Measurements from ENCODE around the gene DOLK. TPM values are rescaled to one million over a fixed set of nuclear protein-coding genes. Genes with fewer than 3 reads are reported as not detected.
"Not testable (repeated sequence)": the region's sequence is repeated elsewhere in the genome, so short reads cannot be mapped to it uniquely, and the experiment has no call there.

Gene DOLK
- 18.6 and 20.9 TPM in 2 replicates for total RNA-seq (2014; rRNA removed; shearing (Covaris generic))

DNA sequence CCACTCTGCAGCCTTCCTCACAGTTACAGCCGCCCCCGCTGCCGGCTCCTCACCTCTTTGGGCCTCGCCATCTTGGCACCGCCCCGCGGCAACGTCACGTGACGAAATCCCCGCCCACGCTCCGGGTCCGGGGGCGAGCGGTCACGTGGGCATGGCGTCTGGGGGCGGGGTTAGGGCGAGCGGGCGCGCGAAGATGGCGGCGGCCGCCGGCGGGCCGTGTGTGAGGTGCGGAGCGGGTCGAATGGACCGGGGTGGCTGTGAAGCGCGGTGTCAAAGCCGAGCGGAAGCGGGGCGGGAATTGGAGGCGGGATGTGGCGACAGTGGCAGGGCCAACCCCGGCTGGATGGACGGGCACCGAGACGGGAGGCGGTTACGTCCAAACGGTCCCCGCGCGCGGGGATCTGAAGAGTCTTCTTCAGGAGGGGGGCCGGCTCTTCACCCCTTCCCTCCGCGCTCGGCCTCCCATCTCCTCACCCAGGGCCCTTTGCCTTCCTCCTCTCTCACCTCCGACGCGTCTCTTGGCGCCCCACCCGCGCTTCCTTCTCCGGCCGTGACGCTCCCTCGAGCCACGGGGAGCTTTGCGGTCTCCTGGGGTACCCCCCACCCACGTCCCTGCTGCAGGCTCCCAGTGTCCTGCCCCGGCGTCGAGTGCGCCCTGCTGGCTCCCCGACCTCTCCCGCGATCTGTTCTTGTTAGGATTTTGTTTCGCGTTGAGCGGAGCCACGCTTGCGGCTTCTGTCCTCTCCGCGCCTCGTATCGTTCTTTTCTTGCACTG lies at the start of gene DOLK, which contains the start of gene NUP188:
Gene DOLK, minus strand, starts transcription at position 77 of the 775 bp plus-strand sequence. CDS start 300 bp downstream, outside the sequence.
Gene NUP188, plus strand, starts transcription at position 173 of the 775 bp plus-strand sequence. Its CDS starts 21 bp downstream, at position 194.
- peak; percentile 100 for DNase-seq
- H3K4me3 ChIP-seq (ENCODE audit: insufficient read depth, low read depth, low read length): peak within 1 kb of the TSS; percentile 100
- peaks cover 7% of the 10 kb centered on the region; the same call in 1 of the 2 replicates for H3K36me3 ChIP-seq (replicated peaks; ENCODE audit: control insufficient read depth, insufficient read depth, low read length)
- H3K27me3 ChIP-seq (ENCODE audit: control insufficient read depth, insufficient read depth, low read length): no peaks in the 10 kb centered on the region

DNA sequence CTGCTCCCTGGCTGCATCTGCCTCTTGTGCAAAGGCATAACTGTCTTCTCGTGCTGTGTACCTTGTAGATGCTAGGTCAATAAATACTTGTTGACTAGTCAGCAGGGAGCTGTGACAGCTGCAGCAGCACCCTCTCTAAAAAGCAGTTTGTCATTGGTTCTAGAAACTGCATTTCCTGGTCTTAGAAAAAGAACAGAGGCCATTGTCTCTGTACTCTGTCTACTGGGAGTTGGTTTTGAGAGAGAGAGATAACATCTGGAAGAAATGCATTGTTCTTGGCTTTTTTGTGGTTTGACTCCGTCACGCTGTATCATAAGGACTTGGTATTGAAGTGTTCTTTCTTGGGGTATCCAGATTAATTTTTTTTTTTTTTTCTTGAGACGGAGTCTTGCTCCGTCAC lies 48.4 kb upstream of the DOLK start:
- DNase-seq: no peak
- Histone ChIP-seq H3K36me3 (replicated peaks; ENCODE audit: control insufficient read depth, insufficient read depth, low read length) (peaks cover 57% of the 10 kb centered on the region), H3K4me3 (ENCODE audit: insufficient read depth, low read depth, low read length) (no peak overlapping the region), H3K27me3 (ENCODE audit: control insufficient read depth, insufficient read depth, low read length) (no peaks in the 10 kb centered on the region)

DNA sequence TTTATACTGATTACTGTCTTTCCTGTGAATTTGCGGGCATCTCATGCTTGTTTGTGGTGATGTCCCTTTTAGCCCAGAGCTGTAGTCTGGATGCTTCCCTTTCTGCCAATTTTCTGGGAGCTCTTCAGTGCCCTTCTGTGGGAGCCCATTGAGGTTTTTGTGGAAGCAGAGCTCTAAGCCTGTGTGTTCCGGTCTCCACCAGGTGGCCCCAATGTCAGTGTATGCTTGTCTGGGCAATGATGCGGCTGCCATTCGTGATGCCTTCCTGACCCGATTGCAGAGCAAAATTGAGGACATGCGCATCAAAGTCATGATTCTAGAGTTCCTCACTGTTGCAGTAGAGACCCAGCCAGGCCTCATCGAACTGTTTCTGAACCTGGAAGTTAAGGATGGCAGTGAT lies 45.6 kb upstream of the DOLK start:
- Histone ChIP-seq H3K4me3 (ENCODE audit: insufficient read depth, low read depth, low read length) (no peak overlapping the region), H3K27me3 (ENCODE audit: control insufficient read depth, insufficient read depth, low read length) (no peaks in the 10 kb centered on the region), H3K36me3 (replicated peaks; ENCODE audit: control insufficient read depth, insufficient read depth, low read length) (peaks cover 45% of the 10 kb centered on the region)
- DNase-seq: peak; percentile 58

DNA sequence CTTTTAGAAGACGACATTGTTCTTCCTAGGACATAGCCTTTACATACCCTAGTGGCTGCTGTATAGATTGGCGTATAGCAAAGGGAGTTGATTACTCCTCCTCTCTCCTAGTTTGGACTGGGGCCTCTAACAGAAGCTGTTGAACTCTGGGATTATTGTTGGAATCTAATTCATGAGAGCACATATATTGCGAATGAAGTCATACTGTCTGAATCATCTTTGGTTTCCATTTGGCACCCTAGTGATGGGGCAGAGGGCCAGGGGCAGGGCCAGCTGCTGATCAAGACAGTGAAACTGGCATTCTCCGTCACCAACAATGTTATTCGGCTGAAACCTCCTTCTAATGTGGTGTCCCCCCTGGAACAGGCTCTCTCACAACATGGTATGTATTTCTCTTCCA lies 40.4 kb upstream of the DOLK start:
- DNase-seq: no peak
- Histone ChIP-seq H3K27me3 (ENCODE audit: control insufficient read depth, insufficient read depth, low read length) (no peaks in the 10 kb centered on the region), H3K36me3 (replicated peaks; ENCODE audit: control insufficient read depth, insufficient read depth, low read length) (peaks cover 38% of the 10 kb centered on the region), H3K4me3 (ENCODE audit: insufficient read depth, low read depth, low read length) (no peak overlapping the region)

DNA sequence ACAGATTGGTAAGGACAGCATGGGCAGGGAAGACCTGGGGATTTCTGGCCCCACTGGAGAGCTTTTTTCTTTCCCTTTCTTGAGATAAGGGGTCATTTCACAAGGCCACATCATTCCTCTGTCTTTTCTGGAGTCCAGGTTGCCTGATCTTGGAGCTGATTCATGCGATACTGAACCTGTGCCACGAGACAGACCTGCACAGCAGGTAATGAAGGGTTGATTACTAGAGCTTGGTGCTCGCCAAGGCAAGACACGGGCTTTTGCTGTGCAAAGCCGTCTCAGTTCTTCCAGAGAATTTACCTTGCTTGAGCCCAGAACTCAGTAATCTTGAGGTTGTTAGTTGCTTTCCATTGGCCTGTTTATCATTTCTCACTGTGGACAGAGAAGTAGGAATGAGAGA lies 39.3 kb upstream of the DOLK start:
- no peak overlapping the region for H3K4me3 ChIP-seq (ENCODE audit: insufficient read depth, low read depth, low read length)
- H3K36me3 ChIP-seq (replicated peaks; ENCODE audit: control insufficient read depth, insufficient read depth, low read length): peaks cover 41% of the 10 kb centered on the region
- DNase-seq: no peak
- H3K27me3 ChIP-seq (ENCODE audit: control insufficient read depth, insufficient read depth, low read length): no peaks in the 10 kb centered on the region

DNA sequence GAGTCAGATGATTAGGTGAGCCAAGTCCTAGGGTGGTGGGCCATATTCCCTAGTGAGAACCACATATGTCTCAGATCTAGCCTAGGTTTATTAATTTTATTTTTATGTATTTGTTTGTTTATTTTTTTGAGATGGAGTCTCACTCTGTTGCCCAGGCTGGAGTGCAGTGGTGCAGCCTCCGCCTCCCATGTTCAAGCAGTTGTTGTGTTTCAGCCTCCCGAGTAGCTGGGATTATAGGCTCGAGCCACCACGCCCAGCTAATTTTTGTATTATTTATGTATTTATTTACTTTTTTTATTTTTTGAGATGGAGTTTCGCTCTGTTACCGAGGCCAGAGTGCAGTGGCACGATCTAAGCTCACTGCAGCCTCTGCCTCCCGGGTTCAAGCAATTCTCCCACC lies 36.1 kb upstream of the DOLK start:
- Histone ChIP-seq H3K27me3 (ENCODE audit: control insufficient read depth, insufficient read depth, low read length) (no peaks in the 10 kb centered on the region), H3K4me3 (ENCODE audit: insufficient read depth, low read depth, low read length) (no peak overlapping the region), H3K36me3 (replicated peaks; ENCODE audit: control insufficient read depth, insufficient read depth, low read length) (peaks cover 51% of the 10 kb centered on the region)
- no peak for DNase-seq

DNA sequence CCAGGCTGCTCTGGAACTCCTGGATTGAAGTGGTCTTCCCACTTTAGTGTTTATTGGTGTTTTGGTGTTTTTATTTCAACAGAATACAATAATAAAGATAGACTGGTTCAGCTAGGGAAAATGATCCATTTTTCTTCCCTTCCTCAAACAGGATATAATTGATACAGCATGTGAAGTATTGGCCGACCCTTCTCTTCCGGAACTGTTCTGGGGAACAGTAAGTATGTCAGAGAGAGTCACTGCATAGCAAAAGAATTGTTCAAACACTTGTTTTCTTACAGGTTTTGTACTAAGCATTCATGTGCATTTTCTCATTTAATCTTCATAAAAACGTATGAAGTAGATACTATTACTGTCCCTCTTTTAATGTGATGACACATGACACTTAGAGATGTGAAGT lies 31.7 kb upstream of the DOLK start:
- DNase-seq: no peak
- Histone ChIP-seq H3K27me3 (ENCODE audit: control insufficient read depth, insufficient read depth, low read length) (no peaks in the 10 kb centered on the region), H3K36me3 (replicated peaks; ENCODE audit: control insufficient read depth, insufficient read depth, low read length) (peaks cover 31% of the 10 kb centered on the region), H3K4me3 (ENCODE audit: insufficient read depth, low read depth, low read length) (no peak overlapping the region)

DNA sequence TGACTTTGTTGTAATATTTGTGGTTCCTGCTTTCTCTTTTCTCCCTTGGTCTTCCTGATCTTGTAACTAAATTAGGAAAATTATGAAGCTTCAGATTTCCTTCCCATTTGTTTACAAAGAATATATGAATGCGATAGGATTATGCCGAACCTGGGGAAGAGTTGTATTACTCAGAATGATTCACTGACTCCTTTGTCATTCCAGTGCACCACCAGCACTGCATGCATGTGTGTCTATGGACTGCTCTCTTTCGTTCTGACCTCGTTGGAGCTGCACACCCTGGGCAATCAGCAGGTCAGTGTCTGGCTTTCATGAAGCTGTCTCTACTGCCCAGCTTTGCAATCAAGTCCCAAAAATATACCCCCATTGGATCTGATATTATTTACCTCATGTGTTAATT lies 25.6 kb upstream of the DOLK start:
- H3K36me3 ChIP-seq (replicated peaks; ENCODE audit: control insufficient read depth, insufficient read depth, low read length): peaks cover 24% of the 10 kb centered on the region
- no peak overlapping the region for H3K4me3 ChIP-seq (ENCODE audit: insufficient read depth, low read depth, low read length)

DNA sequence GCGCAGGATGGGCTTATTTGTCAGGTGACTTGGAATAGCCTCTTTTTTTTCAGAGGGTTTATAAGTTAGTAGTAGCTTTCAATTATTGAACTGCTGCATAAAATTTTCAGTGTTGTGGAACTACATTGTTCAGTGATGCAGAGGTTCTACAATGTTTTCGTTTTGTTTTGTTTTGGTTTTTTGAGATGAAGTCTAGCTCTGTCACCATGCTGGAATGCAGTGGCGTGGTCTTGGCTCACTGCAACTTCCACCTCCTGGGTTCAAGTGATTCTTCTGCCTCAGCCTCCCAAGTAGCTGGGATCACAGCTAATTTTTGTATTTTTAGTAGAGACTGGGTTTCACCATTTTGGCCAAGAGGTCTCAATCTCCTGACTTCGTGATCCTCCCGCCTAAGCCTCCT lies 22.1 kb upstream of the DOLK start:
- DNase-seq: no peak
- Histone ChIP-seq H3K4me3 (ENCODE audit: insufficient read depth, low read depth, low read length) (no peak overlapping the region), H3K27me3 (ENCODE audit: control insufficient read depth, insufficient read depth, low read length) (no peaks in the 10 kb centered on the region), H3K36me3 (replicated peaks; ENCODE audit: control insufficient read depth, insufficient read depth, low read length) (peaks cover 20% of the 10 kb centered on the region)

More for the DNA sequence above, 25.6 kb upstream of the DOLK start:
- no peak for DNase-seq
- no peaks in the 10 kb centered on the region for H3K27me3 ChIP-seq (ENCODE audit: control insufficient read depth, insufficient read depth, low read length)

DNA sequence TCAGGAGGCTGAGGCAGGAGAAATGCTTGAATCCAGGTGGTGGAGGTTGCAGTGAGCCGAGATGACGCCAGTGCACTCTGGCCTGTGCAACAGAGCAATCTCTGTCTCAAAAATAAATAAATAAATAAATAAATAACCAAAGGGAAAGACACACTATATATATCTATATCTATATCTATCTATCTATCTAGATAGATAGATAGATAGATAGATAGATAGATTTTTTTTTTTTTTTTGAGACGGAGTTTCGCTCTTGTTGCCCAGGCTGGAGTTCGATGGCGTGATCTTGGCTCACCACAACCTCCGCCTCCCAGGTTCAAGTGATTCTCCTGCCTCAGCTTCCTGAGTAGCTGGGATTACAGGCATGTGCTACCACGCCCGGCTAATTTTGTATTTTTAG lies 14.0 kb upstream of the DOLK start:
- DNase-seq; H3K27me3 ChIP-seq (ENCODE audit: control insufficient read depth, insufficient read depth, low read length); H3K4me3 ChIP-seq (ENCODE audit: insufficient read depth, low read depth, low read length): not testable (repeated sequence)
- H3K36me3 ChIP-seq (replicated peaks; ENCODE audit: control insufficient read depth, insufficient read depth, low read length): peaks cover 16% of the 10 kb centered on the region

DNA sequence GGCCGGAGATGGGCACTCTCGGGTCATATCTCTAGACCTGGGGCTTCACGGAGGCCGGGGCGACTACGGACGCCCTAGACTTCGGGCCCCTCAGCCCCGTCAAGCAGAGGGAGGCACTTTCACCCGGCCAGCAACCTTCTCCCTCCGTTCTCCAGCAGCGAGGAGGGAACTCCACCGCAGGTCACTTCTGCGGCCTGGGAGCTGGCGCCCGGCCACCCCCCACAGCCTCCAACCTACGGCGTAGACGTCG lies 201 bp downstream of the DOLK start:
- DNase-seq: no peak
- Histone ChIP-seq H3K27me3 (ENCODE audit: control insufficient read depth, insufficient read depth, low read length) (no peaks in the 10 kb centered on the region), H3K4me3 (ENCODE audit: insufficient read depth, low read depth, low read length) (peak overlapping the region; percentile 100), H3K36me3 (replicated peaks; ENCODE audit: control insufficient read depth, insufficient read depth, low read length) (peaks cover 7% of the 10 kb centered on the region; the same call in 1 of the 2 replicates)

DNA sequence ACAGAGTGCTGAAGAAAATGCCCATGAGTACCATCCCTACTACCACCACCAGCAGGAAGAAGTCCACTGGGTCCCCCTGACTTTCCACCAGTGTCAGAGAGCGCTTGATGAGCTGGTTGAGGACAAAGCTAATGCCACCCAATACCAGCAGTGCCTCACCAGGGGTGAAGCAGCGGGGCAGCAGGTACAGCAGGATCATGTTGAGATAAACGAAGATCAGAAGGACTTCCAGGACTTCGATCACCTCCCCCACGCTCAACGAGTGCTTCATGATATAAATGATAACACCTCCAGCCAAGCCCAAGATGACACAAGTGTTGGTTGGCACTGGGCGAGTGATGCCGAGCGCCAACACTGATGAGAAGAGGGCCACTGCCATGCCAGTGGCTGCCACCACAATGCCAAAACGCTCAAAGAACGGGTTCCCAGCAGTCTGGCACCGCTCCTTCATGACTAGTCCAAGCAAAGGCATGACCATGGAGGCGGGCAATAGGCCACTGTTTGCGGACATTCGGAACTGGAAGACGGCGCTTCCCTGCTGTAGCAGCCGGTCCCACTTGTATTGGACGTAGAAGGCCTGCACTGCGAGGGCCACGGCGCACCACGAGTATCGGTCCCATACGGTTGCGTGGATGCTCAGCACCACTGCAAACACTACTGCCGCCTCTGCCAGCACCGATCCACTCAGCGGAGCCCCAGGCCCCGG lies 679 bp downstream of the DOLK start:
- H3K4me3 ChIP-seq (ENCODE audit: insufficient read depth, low read depth, low read length): peak overlapping the region; percentile 100
- H3K27me3 ChIP-seq (ENCODE audit: control insufficient read depth, insufficient read depth, low read length): no peaks in the 10 kb centered on the region
- DNase-seq: no peak
- peaks cover 7% of the 10 kb centered on the region; the same call in 1 of the 2 replicates for H3K36me3 ChIP-seq (replicated peaks; ENCODE audit: control insufficient read depth, insufficient read depth, low read length)

DNA sequence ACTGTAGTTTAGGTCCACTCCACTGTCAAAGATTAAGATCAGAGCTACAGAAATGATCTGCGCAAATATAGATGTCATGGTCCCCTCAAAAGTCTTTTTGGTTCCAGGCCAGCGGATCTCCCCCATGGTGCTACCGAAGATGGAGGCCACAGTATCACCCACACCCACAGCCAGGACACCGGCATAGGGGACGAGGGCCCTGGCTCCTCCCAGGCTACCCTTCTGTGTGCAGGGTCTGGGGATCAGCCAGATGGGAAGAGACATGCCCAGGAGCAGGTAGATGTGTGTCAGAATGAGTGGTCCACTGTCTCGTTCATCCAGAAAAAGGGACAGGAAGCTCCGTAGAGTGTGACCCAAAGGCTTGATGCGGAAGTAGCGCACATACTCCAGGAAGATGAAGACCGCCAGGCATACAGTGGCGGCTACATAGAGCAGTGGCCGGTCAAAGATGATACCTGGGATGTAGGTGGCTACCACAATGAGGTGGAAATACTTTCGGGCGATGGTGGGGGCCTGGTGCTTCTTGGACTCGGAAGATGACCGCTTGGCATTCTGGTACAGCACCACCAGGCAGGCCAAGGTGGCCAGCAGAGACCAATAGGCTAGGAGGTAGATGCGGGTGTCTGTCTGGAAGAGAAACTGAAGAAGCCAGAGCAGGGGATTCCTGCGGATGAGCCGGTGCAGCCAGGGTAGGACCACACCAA lies 1.5 kb downstream of the DOLK start:
- Histone ChIP-seq H3K27me3 (ENCODE audit: control insufficient read depth, insufficient read depth, low read length) (no peaks in the 10 kb centered on the region), H3K4me3 (ENCODE audit: insufficient read depth, low read depth, low read length) (0 out of 2 replicates have a peak overlapping the region, but pooled peaks have one; percentile 100), H3K36me3 (replicated peaks; ENCODE audit: control insufficient read depth, insufficient read depth, low read length) (peaks cover 6% of the 10 kb centered on the region; the same call in 1 of the 2 replicates)
- peak; percentile 16 for DNase-seq

DNA sequence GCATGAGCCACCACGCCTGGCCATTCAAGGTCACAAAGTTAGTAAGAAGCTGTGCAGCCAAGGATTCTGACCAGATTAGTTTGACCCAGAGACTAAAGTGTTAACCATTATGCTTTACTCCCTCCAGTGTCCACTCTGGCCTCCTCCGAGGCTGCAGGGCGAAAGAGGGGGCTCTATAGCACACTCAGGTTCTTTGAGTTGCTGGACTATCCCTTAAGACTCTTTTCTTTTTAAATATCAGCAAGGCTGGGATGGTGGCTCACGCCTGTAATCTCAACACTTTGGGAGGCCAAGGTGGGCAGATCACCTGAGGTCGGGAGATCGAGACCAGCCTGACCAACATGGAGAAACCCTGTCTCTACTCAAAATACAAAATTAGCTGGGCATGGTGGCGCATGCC lies 2.4 kb downstream of the DOLK start:
- H3K36me3 ChIP-seq (replicated peaks; ENCODE audit: control insufficient read depth, insufficient read depth, low read length); H3K4me3 ChIP-seq (ENCODE audit: insufficient read depth, low read depth, low read length); H3K27me3 ChIP-seq (ENCODE audit: control insufficient read depth, insufficient read depth, low read length); DNase-seq: not testable (repeated sequence)

Measured in H7 (cell line).